Ascending aorta (tissue), 2 donors: Measurements from ENCODE around the gene CSGALNACT2. TPM values are rescaled to one million over a fixed set of nuclear protein-coding genes. Genes with fewer than 3 reads are reported as not detected.

Source experiments
- DNase-seq, 2 donors: peaks; one replicate each; pipeline ENCODE4 v3.0.0-alpha.2; 2019; ENCODE audit warnings: low spot score in 2 of 2
- H3K27ac ChIP-seq, 2 donors: fragments of 200-600 bp; sonication (generic); one replicate each; pipeline ENCODE4 v1.5.1; 2016 to 2017; ENCODE audit warnings: mild to moderate bottlenecking in 1 of 2
- H3K27me3 ChIP-seq: fragments of 200-600 bp; sonication (generic); one replicate; pipeline ENCODE4 v1.5.1; 2017
- H3K36me3 ChIP-seq, 2 donors: fragments of 200-600 bp; sonication (generic); one replicate each; pipeline ENCODE4 v1.5.1; 2016
- H3K4me1 ChIP-seq, 2 donors: fragments of 200-600 bp; sonication (generic); one replicate each; pipeline ENCODE4 v1.5.1; 2016 to 2017; ENCODE audit warnings: mild to moderate bottlenecking in 1 of 2
- H3K4me3 ChIP-seq, 2 donors: fragments of 200-600 bp; sonication (generic); one replicate each; pipeline ENCODE4 v1.5.1; 2016 to 2017; ENCODE audit warnings: mild to moderate bottlenecking in 1 of 2
- H3K9me3 ChIP-seq, 2 donors: fragments of 200-600 bp; sonication (generic); one replicate each; pipeline ENCODE4 v1.5.1; 2016
- intact Hi-C: fragments of 100-400 bp; cut with DNase I; formaldehyde crosslinking; loops from one replicate; pipeline ENCODE4 v1.15.1; 2023
- total RNA-seq: library from RNA; depleted of rRNA; stranded (reverse); fragments of >200 nt; gene quantifications from one replicate; pipeline ENCODE4 v1.1.0, GENCODE V29; 2016
- TF ChIP-seq, protein P1 (sequence below), 3 experiments: fragments of 200-600 bp in 2 of 3; fragments of 450-650 bp in 1 of 3; sonication (generic) in 2 of 3; IDR thresholded peaks; one replicate each; pipeline ENCODE4 v1.5.1; 2016 to 2019; ENCODE audit warnings: antibody characterized with exemption in 3 of 3, mild to moderate bottlenecking in 1 of 3, moderate library complexity in 1 of 3

CSGALNACT2 gene
- total RNA-seq, 1 donor from 2014 or later = 19.7 TPM

GRCh38 chr10:43166880-43167497 is 28.7 kb downstream of the CSGALNACT2 start:
- intact Hi-C loops = no loop called here
- Histone ChIP-seq H3K27ac (no peak overlapping the region), H3K9me3 (no peaks in the 10 kb centered on the region), H3K4me3 (no peak overlapping the region), H3K36me3 (peaks cover 11 to 44% of the 10 kb centered on the region in 2 donors), H3K27me3 (no peaks in the 10 kb centered on the region), H3K4me1 (no peaks in the 10 kb centered on the region)
- TF ChIP-seq, protein P1, sequence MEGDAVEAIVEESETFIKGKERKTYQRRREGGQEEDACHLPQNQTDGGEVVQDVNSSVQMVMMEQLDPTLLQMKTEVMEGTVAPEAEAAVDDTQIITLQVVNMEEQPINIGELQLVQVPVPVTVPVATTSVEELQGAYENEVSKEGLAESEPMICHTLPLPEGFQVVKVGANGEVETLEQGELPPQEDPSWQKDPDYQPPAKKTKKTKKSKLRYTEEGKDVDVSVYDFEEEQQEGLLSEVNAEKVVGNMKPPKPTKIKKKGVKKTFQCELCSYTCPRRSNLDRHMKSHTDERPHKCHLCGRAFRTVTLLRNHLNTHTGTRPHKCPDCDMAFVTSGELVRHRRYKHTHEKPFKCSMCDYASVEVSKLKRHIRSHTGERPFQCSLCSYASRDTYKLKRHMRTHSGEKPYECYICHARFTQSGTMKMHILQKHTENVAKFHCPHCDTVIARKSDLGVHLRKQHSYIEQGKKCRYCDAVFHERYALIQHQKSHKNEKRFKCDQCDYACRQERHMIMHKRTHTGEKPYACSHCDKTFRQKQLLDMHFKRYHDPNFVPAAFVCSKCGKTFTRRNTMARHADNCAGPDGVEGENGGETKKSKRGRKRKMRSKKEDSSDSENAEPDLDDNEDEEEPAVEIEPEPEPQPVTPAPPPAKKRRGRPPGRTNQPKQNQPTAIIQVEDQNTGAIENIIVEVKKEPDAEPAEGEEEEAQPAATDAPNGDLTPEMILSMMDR (IDR thresholded peaks at IDR 0.05) = no peak
- DNase-seq = no peak

GRCh38 chr10:43167498-43167889 is 29.2 kb downstream of the CSGALNACT2 start:
- TF ChIP-seq, protein P1 (IDR thresholded peaks at IDR 0.05) = no peak
- Histone ChIP-seq H3K27me3 (no peaks in the 10 kb centered on the region), H3K9me3 (no peaks in the 10 kb centered on the region), H3K36me3 (peaks cover 6 to 43% of the 10 kb centered on the region in 2 donors), H3K27ac (no peak overlapping the region), H3K4me1 (no peaks in the 10 kb centered on the region), H3K4me3 (no peak overlapping the region)
- intact Hi-C loops = no loop called here
- no peak for DNase-seq

DNA sequence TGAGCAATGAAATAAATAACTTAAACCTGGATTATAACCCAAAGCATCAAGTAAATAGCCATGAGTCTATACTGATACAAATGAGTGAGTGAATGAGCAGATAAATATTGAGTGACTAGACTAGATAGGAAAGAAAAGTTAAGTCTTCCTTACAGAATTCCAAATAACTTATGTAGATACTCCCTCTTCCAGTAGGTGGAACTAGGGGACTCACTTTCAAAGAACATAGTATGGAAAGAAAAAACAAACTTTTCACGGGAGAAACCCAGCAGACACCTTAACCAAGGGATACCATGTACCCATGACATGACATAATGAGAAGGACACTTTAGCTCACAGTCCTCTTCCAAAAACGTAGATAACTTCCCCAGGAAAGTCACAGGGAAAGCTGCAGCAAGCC is 32.2 kb downstream of the CSGALNACT2 start:
- no peaks in the 10 kb centered on the region for H3K27me3 ChIP-seq
- DNase-seq = no peak
- intact Hi-C loops = no loop called here
- H3K9me3 ChIP-seq = no peaks in the 10 kb centered on the region
- H3K27ac ChIP-seq = no peak overlapping the region
- H3K36me3 ChIP-seq = peaks cover 12 to 61% of the 10 kb centered on the region in 2 donors
- H3K4me3 ChIP-seq = no peak overlapping the region
- TF ChIP-seq, protein P1 (IDR thresholded peaks at IDR 0.05) = no peak
- H3K4me1 ChIP-seq = no peaks in the 10 kb centered on the region

DNA sequence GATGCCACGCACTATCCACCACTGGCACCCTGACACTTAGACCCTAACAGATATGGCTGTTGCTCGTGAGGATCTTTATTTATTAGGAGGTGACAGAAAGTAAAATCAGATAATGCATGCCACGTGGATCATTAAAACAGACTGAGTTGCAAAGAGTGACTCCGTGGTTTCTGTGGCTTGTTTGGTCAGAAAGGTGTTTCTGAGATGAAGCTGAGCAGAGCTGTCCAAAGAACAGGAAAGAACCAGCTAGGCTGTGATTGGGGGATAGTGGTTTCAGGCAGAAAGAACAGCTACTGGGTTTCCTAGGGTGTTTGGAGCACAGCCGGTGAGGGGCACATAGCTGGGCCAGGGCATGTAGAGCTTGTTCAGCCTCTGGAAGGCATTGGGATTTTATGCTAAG is 34.4 kb downstream of the CSGALNACT2 start:
- no peaks in the 10 kb centered on the region for H3K27me3 ChIP-seq
- intact Hi-C loops = no loop called here
- H3K4me1 ChIP-seq = no peaks in the 10 kb centered on the region
- H3K9me3 ChIP-seq = no peaks in the 10 kb centered on the region
- TF ChIP-seq, protein P1 (IDR thresholded peaks at IDR 0.05) = no peak
- no peak overlapping the region for H3K27ac ChIP-seq
- peaks cover 19 to 82% of the 10 kb centered on the region in 2 donors for H3K36me3 ChIP-seq
- no peak overlapping the region for H3K4me3 ChIP-seq
- DNase-seq = no peak

GRCh38 chr10:43173120-43173519 is 34.9 kb downstream of the CSGALNACT2 start:
- TF ChIP-seq, protein P1 (IDR thresholded peaks at IDR 0.05) = no peak
- Histone ChIP-seq H3K27me3 (no peaks in the 10 kb centered on the region), H3K4me1 (no peaks in the 10 kb centered on the region), H3K27ac (no peak overlapping the region), H3K36me3 (peaks cover 23 to 86% of the 10 kb centered on the region in 2 donors), H3K9me3 (no peaks in the 10 kb centered on the region), H3K4me3 (no peak overlapping the region)
- intact Hi-C loops = no loop called here
- no peak for DNase-seq

DNA sequence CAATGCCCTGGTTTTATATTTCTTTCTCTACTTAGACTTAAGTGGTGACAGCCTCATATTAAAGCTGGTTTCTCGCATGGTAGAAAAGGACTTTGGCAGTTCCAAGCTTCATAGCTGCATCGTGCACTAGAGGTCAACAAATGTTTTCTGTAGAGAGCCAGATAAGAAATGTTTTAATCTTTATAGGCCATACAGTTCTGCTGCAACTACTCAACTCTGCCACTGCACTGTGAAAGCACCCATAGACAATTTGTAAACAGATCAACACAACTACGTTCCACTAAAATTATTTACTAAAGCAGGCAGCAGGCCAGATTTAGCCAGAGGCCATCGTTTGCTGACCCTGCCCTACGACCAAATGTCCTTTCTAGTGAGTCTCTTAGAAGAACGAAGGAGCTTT is 36.7 kb downstream of the CSGALNACT2 start:
- H3K4me1 ChIP-seq = no peaks in the 10 kb centered on the region
- H3K27me3 ChIP-seq = no peaks in the 10 kb centered on the region
- no peak overlapping the region for H3K4me3 ChIP-seq
- TF ChIP-seq, protein P1 (IDR thresholded peaks at IDR 0.05) = no peak
- H3K36me3 ChIP-seq = peaks cover 31 to 87% of the 10 kb centered on the region in 2 donors
- no peaks in the 10 kb centered on the region for H3K9me3 ChIP-seq
- DNase-seq = no peak
- intact Hi-C loops = no loop called here
- no peak overlapping the region for H3K27ac ChIP-seq
